HepG2 (cell line): Measurements from ENCODE around the gene LDLRAD4. TPM values are rescaled to one million over a fixed set of nuclear protein-coding genes. Genes with fewer than 3 reads are reported as not detected.

Source experiments
- ATAC-seq: fragments of 200-7000 bp; cut with Tn5 transposase; 3 replicates; pipeline ENCODE4 v1.9.1; 2020; ENCODE audit warnings: mild to moderate bottlenecking, moderate library complexity
- BruUV-seq: library from RNA; stranded (reverse); fragments of 400-500 nt; replicated peaks from 2 replicates; lab custom pipeline; 2021; lab: Mats Ljungman, UMichigan
- CTCF ChIA-PET: fragments of 300-600 bp; formaldehyde crosslinking; extraction: SDS; loops from one replicate; lab custom pipeline; 2021; ENCODE audit warnings: low total read pairs, inconsistent platforms, low intra/inter-chr PET ratio; lab: Yijun Ruan, JAX
- POLR2A ChIA-PET: fragments of 350-600 bp; sonication (Branson Sonifier 250); formaldehyde crosslinking; loops from one replicate; lab custom pipeline; 2020; ENCODE audit warnings: antibody characterized with exemption, inconsistent platforms; lab: Yijun Ruan, JAX
- DNase-seq: peaks from one replicate; pipeline ENCODE4 v3.0.0-alpha.2; 2015; ENCODE audit warnings: low spot score
- FAIRE-seq: peaks from 3 replicates; lab custom pipeline; 2011; peaks lifted over from hg19 to GRCh38; lab: Jason Lieb, UNC
- H2AFZ ChIP-seq: one replicate; pipeline ENCODE4 v1.6.1; 2011; ENCODE audit warnings: low read length, inconsistent platforms
- H3K27ac ChIP-seq: fragments of 300-600 bp; 3 replicates; pipeline ENCODE4 v1.8.0; 2011; ENCODE audit warnings: mixed run types, mild to moderate bottlenecking, mixed read lengths, low read length, inconsistent platforms; ENCODE audit not compliant: insufficient read depth; ENCODE audit errors: extremely low read length
- H3K27me3 ChIP-seq, 2 experiments: fragments of 200-600 bp in 1 of 2; 2 replicates in 1 of 2; 3 replicates in 1 of 2; pipeline versions ENCODE4 v1.6.0 to v1.8.0; 2011; ENCODE audit warnings: low read length in 2 of 2, mild to moderate bottlenecking in 2 of 2, moderate library complexity in 2 of 2, inconsistent platforms in 1 of 2; ENCODE audit not compliant: insufficient read depth in 2 of 2, control insufficient read depth in 1 of 2
- H3K36me3 ChIP-seq, 2 experiments: fragments of 200-600 bp in 1 of 2; replicated peaks in 1 of 2; 2 replicates in 1 of 2; 3 replicates in 1 of 2; pipeline versions ENCODE4 v1.5.1 to v1.8.0; 2011; ENCODE audit warnings: low read length in 2 of 2, inconsistent platforms in 1 of 2; ENCODE audit not compliant: insufficient read depth in 2 of 2, control insufficient read depth in 1 of 2
- H3K4me1 ChIP-seq: 2 replicates; pipeline ENCODE4 v1.5.1; 2012; ENCODE audit warnings: low read length, inconsistent platforms; ENCODE audit not compliant: insufficient read depth
- H3K4me2 ChIP-seq: 2 replicates; pipeline ENCODE4 v1.6.0; 2011; ENCODE audit warnings: low read depth, low read length, inconsistent platforms
- H3K4me3 ChIP-seq, 3 experiments: fragments of 200-600 bp in 1 of 3; sonication (generic), shearing (Covaris generic) in 1 of 3; replicated peaks in 1 of 3; 2 replicates each; pipeline ENCODE4 v1.5.1; 2011 to 2016; ENCODE audit warnings: low read length in 3 of 3, inconsistent platforms in 2 of 3, low read depth in 2 of 3, mild to moderate bottlenecking in 2 of 3, control low read depth in 1 of 3, mixed read lengths in 1 of 3; ENCODE audit not compliant: insufficient read depth in 1 of 3
- H3K79me2 ChIP-seq: one replicate; pipeline ENCODE4 v1.6.1; 2011; ENCODE audit warnings: low read length, inconsistent platforms; ENCODE audit not compliant: insufficient read depth
- H3K9ac ChIP-seq: 2 replicates; pipeline ENCODE4 v1.6.0; 2011; ENCODE audit warnings: mild to moderate bottlenecking, low read depth, low read length, inconsistent platforms; ENCODE audit not compliant: insufficient read depth
- H3K9me3 ChIP-seq: 2 replicates; pipeline ENCODE4 v1.5.1; 2012; ENCODE audit warnings: mild to moderate bottlenecking, low read length
- H4K20me1 ChIP-seq: 2 replicates; pipeline ENCODE4 v1.6.0; 2011; ENCODE audit warnings: inconsistent platforms, mild to moderate bottlenecking, low read length, moderate library complexity; ENCODE audit not compliant: insufficient read depth
- FOXC1 ChIP-seq: sonication (generic); formaldehyde crosslinking; IDR thresholded peaks from 2 replicates; pipeline ENCODE4 v1.8.0; 2022; ENCODE audit warnings: mild to moderate bottlenecking, missing genetic modification reagents, borderline replicate concordance
- IKZF5 ChIP-seq: IDR thresholded peaks from 2 replicates; pipeline ENCODE4 v1.6.1; 2018; ENCODE audit warnings: missing genetic modification reagents, mild to moderate bottlenecking, missing compliant biosample characterization
- KLF15 ChIP-seq: sonication (generic); formaldehyde crosslinking; IDR thresholded peaks from 2 replicates; pipeline ENCODE4 v1.8.1; 2023; ENCODE audit warnings: borderline replicate concordance, mild to moderate bottlenecking, inconsistent platforms, missing genetic modification reagents, mixed read lengths
- PHF5A ChIP-seq: IDR thresholded peaks from one replicate; pipeline ENCODE4 v1.6.1; 2018; ENCODE audit warnings: low read depth, missing genetic modification reagents; ENCODE audit not compliant: unreplicated experiment
- RXRA ChIP-seq: sonication (generic); formaldehyde crosslinking; IDR thresholded peaks from 2 replicates; pipeline ENCODE4 v1.5.1; 2020; ENCODE audit warnings: missing genetic modification reagents
- ZNF552 ChIP-seq: sonication (generic); formaldehyde crosslinking; IDR thresholded peaks from 2 replicates; pipeline ENCODE4 v1.9.0; 2022; ENCODE audit warnings: missing genetic modification reagents, mild to moderate bottlenecking, borderline replicate concordance
- ZNF652 ChIP-seq: IDR thresholded peaks from 2 replicates; pipeline ENCODE4 v1.6.1; 2016; ENCODE audit warnings: low read depth, borderline replicate concordance
- WGBS: methylation state at CpG from one replicate; pipeline ENCODE4 v1.1.6; 2017; ENCODE audit warnings: low lambda C conversion rate; 5-methylcytosine and 5-hydroxymethylcytosine counted together
- in situ Hi-C: cut with HindIII; loops from 2 replicates; pipeline ENCODE4 v1.10.0; 2017; ENCODE audit warnings: low pct_unique_long_range_greater_than_20kb; ENCODE audit not compliant: extremely low pct_ligation_motif_present
- intact Hi-C: fragments of 100-400 bp; cut with micrococcal nuclease; formaldehyde crosslinking; loops from one replicate; pipeline ENCODE4 v1.10.0; 2022; ENCODE audit not compliant: unreplicated experiment
- polyA plus RNA-seq, 8 experiments: library from polyadenylated mRNA; depleted of rRNA in 3 of 8; stranded (reverse) in 7 of 8; unstranded in 1 of 8; fragments of >200 nt; fragmentation: Illumina TruSeq in 4 of 8; extraction: Trizol in 4 of 8; gene quantifications; 2 replicates each; pipeline versions ENCODE4 v1.2.1 to v1.2.3, GENCODE V29; 2011 to 2016; ENCODE audit warnings: low read depth in 4 of 8, missing spikeins in 1 of 8, mixed read lengths in 1 of 8; ENCODE audit not compliant: insufficient read depth in 1 of 8
- total RNA-seq, 5 experiments: library from RNA; depleted of rRNA; stranded (reverse); fragments of >200 nt; fragmentation: Illumina TruSeq; extraction: Trizol; gene quantifications; 2 replicates each; pipeline ENCODE4 v1.2.3, GENCODE V29; 2016; ENCODE audit warnings: low read depth in 1 of 5
- TF ChIP-seq, protein P1 (sequence below): sonication (generic); formaldehyde crosslinking; IDR thresholded peaks from 2 replicates; pipeline ENCODE4 v1.4.0; 2020; ENCODE audit warnings: mild to moderate bottlenecking, low read depth, missing genetic modification reagents
- TF ChIP-seq, protein P2 (sequence below): sonication (generic); formaldehyde crosslinking; IDR thresholded peaks from 2 replicates; pipeline ENCODE4 v1.8.1; 2023; ENCODE audit warnings: mild to moderate bottlenecking, missing genetic modification reagents

The LDLRAD4 gene
- total and polyA plus RNA-seq, 2 of the 13 experiments (the other 11 are each of a cell fraction or from before 2014, with no cell fraction given): 13.6 to 20.9 TPM

DNA sequence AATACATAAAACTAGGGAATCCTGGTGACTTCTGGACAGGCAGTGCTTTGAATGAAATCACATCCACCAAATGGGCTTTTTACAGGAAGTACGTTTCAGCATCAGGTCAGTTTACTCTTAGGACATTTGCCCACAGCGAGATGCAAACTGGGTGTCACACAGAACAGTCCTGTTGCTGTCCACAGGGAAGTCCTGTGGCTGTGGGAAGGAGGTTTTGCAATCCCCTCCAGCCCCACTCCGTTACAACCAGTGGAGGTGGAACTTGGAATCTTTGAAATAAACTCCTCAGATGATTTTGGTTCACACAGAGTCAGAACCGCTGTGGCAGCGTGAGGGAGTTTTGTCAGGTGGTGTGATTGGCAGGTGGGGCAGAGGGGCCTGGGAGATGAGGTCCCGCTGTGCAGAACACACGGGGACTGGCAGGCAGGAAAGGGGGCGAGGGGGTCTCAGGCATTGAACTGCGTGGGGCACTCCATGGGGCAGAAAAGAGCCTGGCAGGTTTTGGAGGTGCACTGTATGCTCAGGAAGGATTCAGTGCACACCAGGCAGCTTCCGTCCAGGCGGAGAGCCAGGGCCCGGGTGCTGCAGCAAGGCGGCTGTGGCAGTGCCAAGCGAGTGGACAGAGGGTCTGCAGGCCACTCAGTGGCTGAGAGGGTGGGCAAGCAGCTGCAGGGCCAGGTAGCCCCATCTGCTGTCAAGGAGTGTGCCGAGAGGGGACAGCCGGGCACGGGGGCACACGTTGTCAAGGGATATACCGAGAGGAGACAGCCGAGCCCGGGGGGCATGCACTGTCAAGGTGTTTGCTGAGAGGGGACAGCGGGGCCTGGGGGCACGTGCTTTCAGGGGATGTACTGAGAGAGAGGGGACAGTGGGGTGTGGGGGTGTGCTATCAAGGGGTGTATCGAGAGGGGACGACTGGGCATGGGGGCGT, 148.7 kb downstream of the LDLRAD4 start:
- Histone ChIP-seq H3K4me3 (no peak overlapping the region), H3K27ac (no peak overlapping the region), H4K20me1 (no peaks in the 10 kb centered on the region), H3K79me2 (no peaks in the 10 kb centered on the region), H2AFZ (no peak overlapping the region), H3K9me3 (no peaks in the 10 kb centered on the region), H3K9ac (no peak overlapping the region), H3K4me2 (no peak overlapping the region), H3K4me1 (peaks cover 23% of the 10 kb centered on the region), H3K27me3 (no peaks in the 10 kb centered on the region), H3K36me3 (no peaks in the 10 kb centered on the region)
- no TSS peak for BruUV-seq
- in situ Hi-C loops (no loop called here), intact Hi-C loops (no loop called here)
- ChIA-PET POLR2A (no interaction called here), CTCF (no interaction called here)
- FAIRE-seq (no peak), ATAC-seq (no peak), DNase-seq (no peak)
- 91% methylated on average over 26 of the region's 26 CpGs for WGBS
- no peak for TF ChIP-seq ZNF552 (CRISPR knock-in tag)
- no peak for TF ChIP-seq FOXC1
- no peak for TF ChIP-seq IKZF5 (CRISPR knock-in tag)
- TF ChIP-seq, protein P1, sequence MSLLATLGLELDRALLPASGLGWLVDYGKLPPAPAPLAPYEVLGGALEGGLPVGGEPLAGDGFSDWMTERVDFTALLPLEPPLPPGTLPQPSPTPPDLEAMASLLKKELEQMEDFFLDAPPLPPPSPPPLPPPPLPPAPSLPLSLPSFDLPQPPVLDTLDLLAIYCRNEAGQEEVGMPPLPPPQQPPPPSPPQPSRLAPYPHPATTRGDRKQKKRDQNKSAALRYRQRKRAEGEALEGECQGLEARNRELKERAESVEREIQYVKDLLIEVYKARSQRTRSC (CRISPR knock-in tag): no peak
- TF ChIP-seq ZNF652 (CRISPR knock-in tag): no peak
- TF ChIP-seq PHF5A (CRISPR knock-in tag): no peak
- TF ChIP-seq RXRA (CRISPR knock-in tag): no peak
- TF ChIP-seq KLF15 (CRISPR knock-in tag): no peak
- TF ChIP-seq, protein P2, sequence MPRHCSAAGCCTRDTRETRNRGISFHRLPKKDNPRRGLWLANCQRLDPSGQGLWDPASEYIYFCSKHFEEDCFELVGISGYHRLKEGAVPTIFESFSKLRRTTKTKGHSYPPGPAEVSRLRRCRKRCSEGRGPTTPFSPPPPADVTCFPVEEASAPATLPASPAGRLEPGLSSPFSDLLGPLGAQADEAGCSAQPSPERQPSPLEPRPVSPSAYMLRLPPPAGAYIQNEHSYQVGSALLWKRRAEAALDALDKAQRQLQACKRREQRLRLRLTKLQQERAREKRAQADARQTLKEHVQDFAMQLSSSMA (CRISPR knock-in tag): no peak
